Stimulated activated CD4-positive, alpha-beta T cell treated with anti-CD3 and anti-CD28 coated beads, Interleukin-2, amount 100 ng/mL, for 24 hours (primary cell): ENCODE results near the gene SDHAF1.
A peak's percentile ranks its signal among the peaks of the same experiment; 100 is the strongest.
"Not testable (repeated sequence)": the region's sequence is repeated elsewhere in the genome, so short reads cannot be mapped to it uniquely, and the experiment has no call there.

Experiments
- DNase-seq, 2 donors: peaks; one replicate each; pipeline ENCODE4 v3.0.0-alpha.2; 2020

The SDHAF1 gene

GRCh38 chr19:36025541-36025940 lies 30.6 kb downstream of the SDHAF1 start:
- DNase-seq, result no peak

- DNase-seq, result no peak
Observed at GRCh38 chr19:36026091-36026876, 31.3 kb downstream of the SDHAF1 start.

DNA sequence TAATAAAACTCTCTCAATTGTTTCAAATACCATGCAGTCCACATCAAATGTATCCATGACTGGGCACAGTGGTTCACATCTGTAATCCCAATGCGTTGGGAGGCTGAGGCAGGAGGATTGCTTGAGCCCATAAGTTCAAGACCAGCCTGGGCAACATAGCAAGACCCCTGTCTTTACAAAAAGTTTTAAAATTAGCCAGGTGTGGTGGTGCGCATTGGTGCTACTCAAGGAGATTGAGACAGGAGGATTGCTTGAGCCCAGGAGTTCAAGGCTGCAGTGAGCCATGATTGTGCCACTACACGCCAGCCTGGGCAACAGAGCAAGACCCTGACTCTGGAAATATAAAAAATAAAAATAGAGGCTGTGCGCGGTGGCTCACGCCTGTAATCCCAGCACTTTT lies 32.7 kb downstream of the SDHAF1 start:
- DNase-seq, result no peak

DNA sequence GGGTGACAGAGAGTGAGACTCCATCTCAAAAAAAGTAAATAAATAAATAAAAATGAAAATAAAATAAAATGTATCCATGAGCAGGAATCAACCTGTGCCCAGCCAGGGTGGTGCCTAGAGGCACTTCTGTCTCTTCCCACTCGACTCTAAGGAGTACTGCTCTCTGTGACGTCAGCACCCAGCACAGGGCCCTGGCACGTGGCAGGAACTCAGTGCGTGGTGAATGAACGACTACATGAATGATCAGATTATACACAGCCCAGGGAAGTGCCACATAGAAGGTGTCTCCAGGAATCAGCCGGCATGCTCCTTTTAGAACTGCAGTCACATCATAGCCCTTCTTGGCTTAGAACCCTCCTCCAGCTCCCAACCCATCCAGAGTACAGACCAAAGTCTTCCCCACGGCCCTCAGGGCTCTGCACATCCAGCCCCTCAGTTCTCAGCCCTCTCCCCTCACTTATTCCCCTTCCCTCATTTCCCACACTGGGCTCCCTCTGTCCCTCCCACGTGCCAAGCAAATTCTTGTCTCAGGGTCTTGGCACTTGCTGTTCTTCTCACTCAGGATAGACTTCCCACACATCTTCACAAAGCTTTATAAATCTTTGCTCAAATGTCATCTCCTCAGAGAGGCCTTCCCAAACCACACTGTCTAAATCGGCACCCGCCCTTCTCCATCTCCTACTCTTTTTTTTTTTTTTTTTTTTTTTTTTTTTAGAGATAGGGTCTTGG lies 33.5 kb downstream of the SDHAF1 start:
- DNase-seq, result no peak

GRCh38 chr19:36030264-36031148 lies 35.5 kb downstream of the SDHAF1 start:
- no peak for DNase-seq

DNA sequence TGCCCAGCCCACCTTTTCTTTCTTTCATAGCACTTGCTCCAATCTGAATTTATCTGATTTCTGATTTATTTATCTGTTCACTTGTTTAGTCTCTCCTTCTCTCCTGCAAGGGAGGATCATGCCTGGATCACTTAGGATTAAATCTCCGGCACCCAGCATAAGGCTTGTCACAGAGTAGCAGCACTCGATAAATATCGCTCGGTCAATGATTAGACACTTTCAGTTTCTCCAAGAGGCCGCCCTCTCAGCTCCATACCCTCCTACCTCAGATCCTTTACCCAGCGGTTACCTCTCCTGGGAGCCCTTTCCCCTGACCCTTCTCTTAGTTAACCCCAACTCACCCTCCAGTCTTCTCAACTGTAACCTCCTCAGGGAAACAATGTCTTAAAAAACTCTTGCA lies 36.3 kb downstream of the SDHAF1 start:
- no peak for DNase-seq

- peak; percentile 40 to 55 for DNase-seq
Observed at GRCh38 chr19:36032251-36033104, 37.5 kb downstream of the SDHAF1 start, which contains the start of gene CLIP3. Gene CLIP3, minus strand, starts transcription at chr19:36032873. Its CDS starts 516 bp downstream, at chr19:36032357.

DNA sequence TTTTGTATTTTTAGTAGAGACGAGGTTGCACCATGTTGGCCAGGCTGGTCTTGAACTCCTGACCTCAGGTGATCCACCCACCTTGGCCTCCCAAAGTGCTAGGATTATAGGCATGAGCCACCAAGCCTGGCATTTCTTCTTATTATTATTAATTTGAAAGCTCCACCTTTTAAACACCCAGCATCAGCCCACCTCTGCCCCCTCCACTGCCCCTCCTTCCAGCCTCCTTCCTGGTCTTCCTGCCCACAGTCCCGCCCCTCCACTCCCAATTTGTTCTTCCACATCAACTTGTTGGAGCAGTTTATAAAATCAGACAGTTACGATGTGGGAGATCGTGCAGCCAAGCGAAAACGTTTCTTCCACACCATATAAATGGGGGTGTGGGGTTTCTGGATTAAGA lies 45.5 kb downstream of the SDHAF1 start:
- no peak for DNase-seq

DNA sequence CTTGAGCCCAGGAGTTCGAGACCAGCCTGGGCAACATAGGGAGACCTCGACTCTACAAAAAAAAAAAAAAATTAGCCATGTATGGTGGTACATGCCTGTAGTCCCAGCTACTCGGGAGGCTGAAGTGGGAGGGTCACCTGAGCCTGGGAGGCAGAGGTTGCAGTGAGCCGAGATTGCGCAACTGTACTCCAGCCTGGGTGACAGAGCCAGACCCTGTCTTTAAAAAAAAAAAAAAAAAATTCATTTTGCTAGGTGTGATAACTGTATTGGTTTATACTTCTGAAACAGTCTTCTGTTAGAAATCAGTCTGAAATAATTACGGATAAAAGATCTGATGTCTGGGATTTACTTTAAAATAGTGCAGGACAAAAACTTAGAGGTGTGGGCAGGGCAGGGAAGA lies 46.1 kb downstream of the SDHAF1 start:
- DNase-seq, result not testable (repeated sequence)

DNA sequence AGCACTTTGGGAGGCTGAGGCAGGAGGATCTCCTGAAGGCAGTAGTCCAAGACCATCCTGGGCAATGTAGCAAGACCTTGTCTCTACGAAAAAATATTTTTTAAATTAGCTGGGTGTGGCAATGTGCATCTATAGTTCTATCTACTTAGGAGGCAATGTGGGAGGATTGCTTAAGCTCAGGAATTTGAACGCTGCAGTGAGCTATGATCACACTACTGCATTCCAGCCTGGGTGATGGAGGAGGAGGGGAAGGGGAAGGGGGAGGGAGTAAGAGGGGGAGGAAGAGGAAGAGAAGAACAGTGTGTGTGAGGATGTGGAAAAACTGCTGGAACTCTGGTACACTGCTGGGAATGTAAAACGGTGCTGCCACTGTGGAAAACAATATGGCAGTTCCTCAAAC lies 46.8 kb downstream of the SDHAF1 start:
- no peak for DNase-seq

DNA sequence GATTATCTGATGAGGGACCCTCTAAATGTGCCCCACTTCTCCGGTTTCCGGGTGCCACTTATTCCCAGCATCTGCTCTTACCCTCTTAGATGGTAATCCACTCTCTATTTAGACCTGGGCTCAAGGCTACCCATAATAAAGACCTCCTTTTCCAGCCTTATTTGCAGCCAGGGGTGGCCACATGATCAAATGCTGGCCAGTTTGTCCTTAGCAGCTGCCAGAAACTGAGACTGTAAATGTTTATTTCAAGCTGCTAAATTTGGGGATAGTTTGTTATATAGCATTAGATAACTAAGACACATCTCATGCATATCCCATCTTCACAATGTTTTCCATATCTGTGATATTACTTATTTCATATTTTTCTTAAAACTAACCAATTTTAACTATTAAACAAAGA lies 49.0 kb downstream of the SDHAF1 start:
- no peak for DNase-seq
